ENCODE data around the gene AP1S3.
A peak's percentile ranks its signal among the peaks of the same experiment; 100 is the strongest.

The AP1S3 gene

GRCh38 chr2:223744580-223744979, 92.8 kb downstream of the AP1S3 start:
- no peak for DNase-seq
- TF ChIP-seq POLR2A (IDR thresholded peaks at IDR 0.05; ENCODE audit: low read length) (no peak), GATA1 (IDR thresholded peaks at IDR 0.05; ENCODE audit: low read depth, low read length) (no peak)

GRCh38 chr2:223740679-223741078, 96.7 kb downstream of the AP1S3 start:
- DNase-seq, result no peak
- no peak for TF ChIP-seq GATA1 (IDR thresholded peaks at IDR 0.05; ENCODE audit: low read depth, low read length)
- TF ChIP-seq POLR2A (IDR thresholded peaks at IDR 0.05; ENCODE audit: low read length), result no peak

- TF ChIP-seq POLR2A (IDR thresholded peaks at IDR 0.05; ENCODE audit: low read length), result no peak
- no peak for TF ChIP-seq GATA1 (IDR thresholded peaks at IDR 0.05; ENCODE audit: low read depth, low read length)
- DNase-seq, result no peak
These were observed 100.2 kb downstream of the AP1S3 start for GRCh38 chr2:223737207-223737606.

GRCh38 chr2:223736488-223736887, 100.9 kb downstream of the AP1S3 start:
- TF ChIP-seq POLR2A (IDR thresholded peaks at IDR 0.05; ENCODE audit: low read length) (no peak), GATA1 (IDR thresholded peaks at IDR 0.05; ENCODE audit: low read depth, low read length) (no peak)
- DNase-seq, result no peak

- DNase-seq, result no peak
- TF ChIP-seq POLR2A (IDR thresholded peaks at IDR 0.05; ENCODE audit: low read length), result no peak
- TF ChIP-seq GATA1 (IDR thresholded peaks at IDR 0.05; ENCODE audit: low read depth, low read length), result no peak
These were observed 101.6 kb downstream of the AP1S3 start for GRCh38 chr2:223735659-223736244.

- TF ChIP-seq GATA1 (IDR thresholded peaks at IDR 0.05; ENCODE audit: low read depth, low read length) (no peak), POLR2A (IDR thresholded peaks at IDR 0.05; ENCODE audit: low read length) (no peak)
- DNase-seq, result no peak
These were observed 102.2 kb downstream of the AP1S3 start for GRCh38 chr2:223735035-223735640.

- no peak for DNase-seq
- no peak for TF ChIP-seq GATA1 (IDR thresholded peaks at IDR 0.05; ENCODE audit: low read depth, low read length)
- no peak for TF ChIP-seq POLR2A (IDR thresholded peaks at IDR 0.05; ENCODE audit: low read length)
These were observed 103.0 kb downstream of the AP1S3 start for GRCh38 chr2:223734346-223734745.

GRCh38 chr2:223732346-223732745, 105.0 kb downstream of the AP1S3 start:
- TF ChIP-seq POLR2A (IDR thresholded peaks at IDR 0.05; ENCODE audit: low read length), result no peak
- TF ChIP-seq GATA1 (IDR thresholded peaks at IDR 0.05; ENCODE audit: low read depth, low read length), result no peak
- DNase-seq, result no peak

GRCh38 chr2:223731503-223731902, 105.9 kb downstream of the AP1S3 start:
- no peak for TF ChIP-seq GATA1 (IDR thresholded peaks at IDR 0.05; ENCODE audit: low read depth, low read length)
- no peak for TF ChIP-seq POLR2A (IDR thresholded peaks at IDR 0.05; ENCODE audit: low read length)
- DNase-seq, result no peak

GRCh38 chr2:223729781-223730180, 107.6 kb downstream of the AP1S3 start:
- DNase-seq, result no peak
- no peak for TF ChIP-seq GATA1 (IDR thresholded peaks at IDR 0.05; ENCODE audit: low read depth, low read length)
- TF ChIP-seq POLR2A (IDR thresholded peaks at IDR 0.05; ENCODE audit: low read length), result no peak

GRCh38 chr2:223727562-223727961, 109.8 kb downstream of the AP1S3 start:
- peak; percentile 36 to 49 for DNase-seq
- no peak for TF ChIP-seq POLR2A (IDR thresholded peaks at IDR 0.05; ENCODE audit: low read length)

GRCh38 chr2:223725986-223726970, 111.1 kb downstream of the AP1S3 start:
- TF ChIP-seq GATA1 (IDR thresholded peaks at IDR 0.05; ENCODE audit: low read depth, low read length) (no peak), POLR2A (IDR thresholded peaks at IDR 0.05; ENCODE audit: low read length) (no peak)
- no peak for DNase-seq

GRCh38 chr2:223725494-223725893, 111.9 kb downstream of the AP1S3 start:
- no peak for DNase-seq
- TF ChIP-seq POLR2A (IDR thresholded peaks at IDR 0.05; ENCODE audit: low read length) (no peak), GATA1 (IDR thresholded peaks at IDR 0.05; ENCODE audit: low read depth, low read length) (no peak)

- DNase-seq, result no peak
- TF ChIP-seq POLR2A (IDR thresholded peaks at IDR 0.05; ENCODE audit: low read length) (no peak), GATA1 (IDR thresholded peaks at IDR 0.05; ENCODE audit: low read depth, low read length) (no peak)
These were observed 112.5 kb downstream of the AP1S3 start for GRCh38 chr2:223724861-223725260.
